H1 (cell line): Measurements from ENCODE around the gene COX5A. TPM values are rescaled to one million over a fixed set of nuclear protein-coding genes. Genes with fewer than 3 reads are reported as not detected.

Experiments
- CTCF ChIA-PET: fragments of 300-600 bp; sonication (Branson Sonifier 250); formaldehyde crosslinking; loops from one replicate; lab custom pipeline; 2021; ENCODE audit not compliant: partially characterized antibody; lab: Charles Lee
- POLR2A ChIA-PET: fragments of 300-600 bp; sonication (Branson Sonifier 250); formaldehyde crosslinking; loops from one replicate; lab custom pipeline; 2021; ENCODE audit warnings: inconsistent platforms; ENCODE audit not compliant: partially characterized antibody; lab: Charles Lee
- DNase-seq, 2 experiments: peaks; one replicate each; pipeline versions ENCODE4 v3.0.0 to v3.0.0-alpha.2; 2010 to 2022; ENCODE audit warnings: low spot score in 2 of 2, low read depth in 1 of 2, mixed read lengths in 1 of 2
- FAIRE-seq: peaks from 2 replicates; lab custom pipeline; 2011; peaks lifted over from hg19 to GRCh38; lab: Jason Lieb, UNC
- H2AFZ ChIP-seq: 2 replicates; pipeline ENCODE4 v1.8.1; 2012; ENCODE audit warnings: low read length, inconsistent platforms
- H2AK5ac ChIP-seq: 2 replicates; pipeline ENCODE4 v1.6.1; 2013; ENCODE audit warnings: low read depth, low read length
- H2BK120ac ChIP-seq: replicated peaks from 2 replicates; pipeline ENCODE3; 2013; ENCODE audit warnings: low read depth, low read length, inconsistent platforms
- H2BK12ac ChIP-seq: 2 replicates; pipeline ENCODE4 v1.6.1; 2013; ENCODE audit warnings: low read depth, low read length
- H2BK15ac ChIP-seq: 2 replicates; pipeline ENCODE4 v1.6.1; 2013; ENCODE audit warnings: low read length
- H2BK20ac ChIP-seq: 2 replicates; pipeline ENCODE4 v1.6.1; 2013; ENCODE audit warnings: low read length
- H2BK5ac ChIP-seq: 2 replicates; pipeline ENCODE4 v1.6.1; 2013; ENCODE audit warnings: low read depth, low read length
- H3K14ac ChIP-seq: 2 replicates; pipeline ENCODE4 v1.6.1; 2013; ENCODE audit warnings: inconsistent platforms; ENCODE audit not compliant: insufficient read length
- H3K18ac ChIP-seq: 2 replicates; pipeline ENCODE4 v1.6.1; 2013; ENCODE audit warnings: low read length; ENCODE audit errors: extremely low read depth
- H3K23ac ChIP-seq: 2 replicates; pipeline ENCODE4 v1.6.1; 2013; ENCODE audit warnings: inconsistent platforms; ENCODE audit not compliant: insufficient read length
- H3K23me2 ChIP-seq: 2 replicates; pipeline ENCODE4 v1.6.1; 2013; ENCODE audit warnings: low read depth, low read length
- H3K27ac ChIP-seq: 2 replicates; pipeline ENCODE4 v1.6.1; 2011; ENCODE audit warnings: low read depth, low read length, inconsistent platforms
- H3K27me3 ChIP-seq, 4 experiments: replicated peaks in 1 of 4; 1 replicate in 1 of 4; 2 replicates in 3 of 4; pipeline versions ENCODE4 v1.6.1 to v1.8.1; 2011 to 2013; ENCODE audit warnings: low read length in 3 of 4, mild to moderate bottlenecking in 3 of 4, inconsistent platforms in 2 of 4, mixed read lengths in 2 of 4, moderate library complexity in 1 of 4; ENCODE audit not compliant: control insufficient read depth in 3 of 4, insufficient read depth in 3 of 4; ENCODE audit errors: extremely low read depth in 1 of 4
- H3K36me3 ChIP-seq, 4 experiments: 2 replicates each; pipeline versions ENCODE4 v1.6.1 to v1.8.1; 2011 to 2013; ENCODE audit warnings: mild to moderate bottlenecking in 4 of 4, low read length in 3 of 4, moderate library complexity in 2 of 4, control low read depth in 1 of 4, inconsistent platforms in 1 of 4; ENCODE audit not compliant: insufficient read depth in 4 of 4, control insufficient read depth in 2 of 4
- H3K4ac ChIP-seq: replicated peaks from 2 replicates; pipeline ENCODE3; 2013; ENCODE audit warnings: low read length, low read depth, mixed read lengths, inconsistent platforms; ENCODE audit not compliant: insufficient read length
- H3K4me1 ChIP-seq, 4 experiments: replicated peaks in 1 of 4; 1 replicate in 1 of 4; 2 replicates in 3 of 4; pipeline versions ENCODE4 v1.6.1 to v1.8.1; 2011 to 2013; ENCODE audit warnings: low read length in 3 of 4, inconsistent platforms in 2 of 4, mixed read lengths in 1 of 4; ENCODE audit not compliant: insufficient read depth in 4 of 4, control insufficient read depth in 3 of 4
- H3K4me2 ChIP-seq, 2 experiments: 2 replicates each; pipeline versions ENCODE4 v1.6.1 to v1.8.1; 2011 to 2013; ENCODE audit warnings: low read depth in 2 of 2, low read length in 2 of 2, control low read depth in 1 of 2, inconsistent platforms in 1 of 2, mild to moderate bottlenecking in 1 of 2; ENCODE audit not compliant: insufficient read depth in 1 of 2
- H3K4me3 ChIP-seq, 4 experiments: fragments of 200-600, 300-600 bp in 1 of 4; sonication (generic), shearing (Covaris generic), sonication (Bioruptor Twin) in 1 of 4; 2 replicates each; pipeline versions ENCODE4 v1.5.1 to v1.8.1; 2011 to 2016; ENCODE audit warnings: low read length in 4 of 4, low read depth in 3 of 4, control low read depth in 2 of 4, inconsistent platforms in 2 of 4, mild to moderate bottlenecking in 2 of 4, mixed read lengths in 1 of 4, moderate library complexity in 1 of 4; ENCODE audit not compliant: insufficient read depth in 2 of 4; ENCODE audit errors: extremely low read depth in 1 of 4
- H3K56ac ChIP-seq: replicated peaks from 2 replicates; pipeline ENCODE3; 2013; ENCODE audit warnings: low read depth, mild to moderate bottlenecking, mixed read lengths, low read length, inconsistent platforms; ENCODE audit not compliant: insufficient read length
- H3K79me1 ChIP-seq: 2 replicates; pipeline ENCODE4 v1.6.1; 2013; ENCODE audit warnings: low read depth, low read length, control low read depth
- H3K79me2 ChIP-seq, 2 experiments: 2 replicates each; pipeline versions ENCODE4 v1.6.1 to v1.8.1; 2012 to 2013; ENCODE audit warnings: low read length in 2 of 2, mild to moderate bottlenecking in 2 of 2, inconsistent platforms in 1 of 2; ENCODE audit not compliant: insufficient read depth in 2 of 2, control insufficient read depth in 1 of 2
- H3K9ac ChIP-seq, 4 experiments: replicated peaks in 1 of 4; 1 replicate in 1 of 4; 2 replicates in 3 of 4; pipeline versions ENCODE4 v1.6.1 to v1.8.1; 2011 to 2013; ENCODE audit warnings: low read depth in 3 of 4, low read length in 3 of 4, control low read depth in 2 of 4, mild to moderate bottlenecking in 2 of 4, moderate library complexity in 2 of 4, inconsistent platforms in 1 of 4; ENCODE audit errors: extremely low read depth in 1 of 4
- H3K9me3 ChIP-seq, 2 experiments: 2 replicates each; pipeline versions ENCODE4 v1.6.1 to v1.8.1; 2012 to 2013; ENCODE audit warnings: mild to moderate bottlenecking in 2 of 2, moderate library complexity in 2 of 2, control low read depth in 1 of 2, inconsistent platforms in 1 of 2, low read depth in 1 of 2, low read length in 1 of 2, mixed read lengths in 1 of 2; ENCODE audit not compliant: insufficient read depth in 2 of 2
- H4K20me1 ChIP-seq, 2 experiments: replicated peaks in 1 of 2; 2 replicates each; pipeline versions ENCODE3 to v1.8.1; 2011 to 2013; ENCODE audit warnings: inconsistent platforms in 2 of 2, low read length in 2 of 2, mild to moderate bottlenecking in 1 of 2; ENCODE audit not compliant: insufficient read depth in 2 of 2, control insufficient read depth in 1 of 2
- H4K5ac ChIP-seq: 2 replicates; pipeline ENCODE4 v1.6.1; 2013; ENCODE audit warnings: low read length, low read depth, mixed read lengths, inconsistent platforms; ENCODE audit not compliant: insufficient read length
- H4K8ac ChIP-seq: 2 replicates; pipeline ENCODE4 v1.8.0; 2013; ENCODE audit warnings: mild to moderate bottlenecking, moderate library complexity, low read length, inconsistent platforms; ENCODE audit not compliant: insufficient read depth; ENCODE audit errors: extremely low read depth
- H4K91ac ChIP-seq: replicated peaks from 2 replicates; pipeline ENCODE3; 2013; ENCODE audit warnings: low read length, mixed read lengths, inconsistent platforms; ENCODE audit not compliant: insufficient read length
- CBX5 ChIP-seq: fragments of 300-800, 300-1000 bp; sonication (generic); IDR thresholded peaks from 2 replicates; pipeline ENCODE4 v1.7.1; 2016; ENCODE audit warnings: antibody characterized with exemption, low read length, low read depth
- CBX8 ChIP-seq: fragments of 300-800, 300-1000 bp; sonication (generic); IDR thresholded peaks from 2 replicates; pipeline ENCODE4 v1.7.1; 2016; ENCODE audit warnings: low read depth, low read length, borderline replicate concordance
- CTBP2 ChIP-seq: IDR thresholded peaks from 2 replicates; pipeline ENCODE4 v1.7.0; 2011; ENCODE audit warnings: borderline replicate concordance, mild to moderate bottlenecking, moderate library complexity, mixed read lengths, low read length; ENCODE audit not compliant: insufficient read depth, insufficient read length
- E2F6 ChIP-seq: IDR thresholded peaks from 2 replicates; pipeline ENCODE4 v1.6.1; 2012; ENCODE audit warnings: inconsistent platforms
- EGR1 ChIP-seq: IDR thresholded peaks from 2 replicates; pipeline ENCODE4 v1.6.1; 2011; ENCODE audit warnings: low read depth, low read length, borderline replicate concordance
- HDAC6 ChIP-seq: IDR thresholded peaks from one replicate; pipeline ENCODE4 v1.7.1; 2012; ENCODE audit warnings: low read depth, mild to moderate bottlenecking, inconsistent platforms, low read length, moderate library complexity
- KDM1A ChIP-seq: fragments of 200-600, 300-600 bp; sonication (generic); IDR thresholded peaks from 2 replicates; pipeline ENCODE4 v1.7.1; 2016; ENCODE audit warnings: mild to moderate bottlenecking, low read length, borderline replicate concordance
- MAX ChIP-seq: IDR thresholded peaks from 2 replicates; pipeline ENCODE4 v1.6.1; 2012; ENCODE audit warnings: inconsistent platforms
- NANOG ChIP-seq: IDR thresholded peaks from 2 replicates; pipeline ENCODE4 v1.6.1; 2011; ENCODE audit warnings: low read length, low read depth, mild to moderate bottlenecking, inconsistent platforms; ENCODE audit not compliant: insufficient read depth, poor library complexity, severe bottlenecking
- NRF1 ChIP-seq: IDR thresholded peaks from 2 replicates; pipeline ENCODE4 v1.6.1; 2011; ENCODE audit warnings: mild to moderate bottlenecking, low read depth, low read length, improper control_type of control experiment
- POLR2A ChIP-seq, 2 experiments: IDR thresholded peaks; 1 replicate in 1 of 2; 2 replicates in 1 of 2; pipeline ENCODE4 v1.6.1; 2011; ENCODE audit warnings: low read depth in 2 of 2, low read length in 2 of 2, mild to moderate bottlenecking in 2 of 2; ENCODE audit errors: control extremely low read depth in 1 of 2
- RXRA ChIP-seq: IDR thresholded peaks from 2 replicates; pipeline ENCODE4 v1.6.1; 2011; ENCODE audit warnings: low read depth, mild to moderate bottlenecking, low read length, moderate library complexity; ENCODE audit not compliant: insufficient read depth
- SP1 ChIP-seq: IDR thresholded peaks from 2 replicates; pipeline ENCODE4 v1.6.1; 2011; ENCODE audit warnings: low read depth, low read length
- WGBS, 2 experiments: shearing (Covaris generic) in 1 of 2; methylation state at CpG; one replicate each; pipeline versions ENCODE4 v1.1.6 to v1.1.7; 2013 to 2015; ENCODE audit warnings: low lambda C conversion rate in 2 of 2, mixed read lengths in 2 of 2, inconsistent platforms in 1 of 2, low coverage in 1 of 2, missing lambda C conversion rate in 1 of 2; ENCODE audit not compliant: insufficient replicate concordance in 2 of 2, insufficient coverage in 1 of 2, insufficient read length in 1 of 2; ENCODE audit errors: extremely low coverage in 1 of 2, missing lambda C conversion rate in 1 of 2; 5-methylcytosine and 5-hydroxymethylcytosine counted together
- polyA plus RNA-seq, 7 experiments: library from polyadenylated mRNA; depleted of rRNA in 3 of 7; stranded (reverse) in 5 of 7; unstranded in 2 of 7; fragments of >200 nt in 5 of 7; fragments of 200-250 nt in 2 of 7; gene quantifications; 1 replicate in 5 of 7; 2 replicates in 1 of 7; 4 replicates in 1 of 7; pipeline versions ENCODE4 v1.2.1 to v1.2.3, GENCODE V29; 2011 to 2013; ENCODE audit warnings: missing spikeins in 2 of 7, mixed read lengths in 2 of 7
- total RNA-seq: library from RNA; stranded (reverse); fragmentation: NEBNext Ultra II Directional; extraction: Animal tissue kit (Norgen Biotek cat#: 25700); gene quantifications from 2 replicates; pipeline ENCODE4 v1.2.1, GENCODE V29; 2021

Gene COX5A
- total and polyA plus RNA-seq, 2 of the 8 experiments (the other 6 are each of a cell fraction or from before 2014, with no cell fraction given): 270 to 367 TPM

GRCh38 chr15:74961616-74962015 is 23.7 kb upstream of the COX5A start:
- H3K23me2 ChIP-seq: peaks cover 23% of the 10 kb centered on the region
- no peak for TF ChIP-seq POLR2A (IDR thresholded peaks at IDR 0.05; ENCODE audit: control extremely low read depth in 1 of 2, low read depth in 2 of 2, low read length in 2 of 2)
- no peak for TF ChIP-seq MAX
- no peak for TF ChIP-seq CBX5
- no peak for TF ChIP-seq EGR1
- TF ChIP-seq RXRA: no peak
- no peak for TF ChIP-seq NANOG
- TF ChIP-seq NRF1: no peak
- no peak for TF ChIP-seq KDM1A
- no peak for TF ChIP-seq E2F6
- no peak for TF ChIP-seq SP1
- no peak for TF ChIP-seq HDAC6
- TF ChIP-seq CTBP2: no peak
- no peak for TF ChIP-seq CBX8

More at GRCh38 chr15:74961616-74962015, 23.7 kb upstream of the COX5A start:
- Histone ChIP-seq H3K79me1 (no peaks in the 10 kb centered on the region), H2BK5ac (no peak overlapping the region), H2BK15ac (no peak overlapping the region), H3K56ac (no peak overlapping the region), H3K4me1 (peaks cover 0 to 8% (median 6%) of the 10 kb centered on the region in 4 experiments; a peak in 5 of 7 replicates), H3K27me3 (peaks cover 5 to 27% (median 20%) of the 10 kb centered on the region in 4 experiments), H3K18ac (no peak overlapping the region), H3K4me3 (no peak overlapping the region), H2BK12ac (no peak overlapping the region), H3K4me2 (no peak overlapping the region), H4K91ac (no peak overlapping the region), H3K27ac (no peak overlapping the region), H2AK5ac (no peak overlapping the region), H2BK20ac (no peak overlapping the region), H3K9ac (no peak overlapping the region), H4K8ac (no peak overlapping the region), H3K14ac (no peak overlapping the region), H3K23ac (no peak overlapping the region), H4K20me1 (no peaks in the 10 kb centered on the region), H3K9me3 (no peaks in the 10 kb centered on the region), H2AFZ (no peak overlapping the region), H3K4ac (no peak overlapping the region), H3K36me3 (no peaks in the 10 kb centered on the region), H2BK120ac (no peak overlapping the region), H4K5ac (no peak overlapping the region), H3K79me2 (no peaks in the 10 kb centered on the region)
- DNase-seq (no peak), FAIRE-seq (no peak)
- ChIA-PET POLR2A (interaction anchor here (3.5 kb wide), 1 partner anchor 10 kb away, joined by 11 read pairs; no protein-coding TSS in a partner anchor), CTCF (interaction anchor here (0.5 to 4.8 kb wide), 5 partner anchors 11 to 346 kb away, joined by 3 to 19 read pairs (median 3); no protein-coding TSS in a partner anchor)
- WGBS, 2 experiments: 99% methylated on average over 4 of the region's 5 CpGs; no CpG with 5 or more reads in 1 of the 2 experiments
